Mesothelial cell of epicardium (in vitro differentiated cells): ENCODE results near the gene P2RY13. TPM values are rescaled to one million over a fixed set of nuclear protein-coding genes. Genes with fewer than 3 reads are reported as not detected.
A peak's percentile ranks its signal among the peaks of the same experiment; 100 is the strongest.

Source experiments
- DNase-seq, 2 experiments: peaks; one replicate each; pipeline ENCODE4 v3.0.0; 2021; ENCODE audit warnings: low spot score in 2 of 2; ENCODE audit not compliant: unreplicated experiment in 2 of 2
- H3K27ac Mint-ChIP-seq: 2 replicates; pipeline ENCODE4 v1.8.0; 2021; ENCODE audit warnings: mixed read lengths
- H3K27me3 Mint-ChIP-seq: 2 replicates; pipeline ENCODE4 v1.8.0; 2021; ENCODE audit warnings: low read depth, mixed read lengths
- H3K36me3 Mint-ChIP-seq: 2 replicates; pipeline ENCODE4 v1.8.0; 2021; ENCODE audit warnings: mixed read lengths
- H3K4me1 Mint-ChIP-seq: 2 replicates; pipeline ENCODE4 v1.8.0; 2021; ENCODE audit warnings: mixed read lengths
- H3K4me3 Mint-ChIP-seq: 2 replicates; pipeline ENCODE4 v1.8.0; 2021; ENCODE audit warnings: mild to moderate bottlenecking, moderate library complexity, mixed read lengths
- H3K9me3 Mint-ChIP-seq: 2 replicates; pipeline ENCODE4 v1.8.0; 2021; ENCODE audit warnings: mixed read lengths
- total RNA-seq: library from RNA; stranded (reverse); gene quantifications from 3 replicates; pipeline ENCODE4 v1.2.1, GENCODE V29; 2021
- TF ChIP-seq, protein P1 (sequence below): fragments of 200-600 bp; sonication (generic); IDR thresholded peaks from one replicate; pipeline ENCODE4 v1.5.0; 2021; ENCODE audit warnings: antibody characterized with exemption; ENCODE audit not compliant: unreplicated experiment

P2RY13 gene
- total RNA-seq, 1 donor from 2014 or later: not detected

DNA sequence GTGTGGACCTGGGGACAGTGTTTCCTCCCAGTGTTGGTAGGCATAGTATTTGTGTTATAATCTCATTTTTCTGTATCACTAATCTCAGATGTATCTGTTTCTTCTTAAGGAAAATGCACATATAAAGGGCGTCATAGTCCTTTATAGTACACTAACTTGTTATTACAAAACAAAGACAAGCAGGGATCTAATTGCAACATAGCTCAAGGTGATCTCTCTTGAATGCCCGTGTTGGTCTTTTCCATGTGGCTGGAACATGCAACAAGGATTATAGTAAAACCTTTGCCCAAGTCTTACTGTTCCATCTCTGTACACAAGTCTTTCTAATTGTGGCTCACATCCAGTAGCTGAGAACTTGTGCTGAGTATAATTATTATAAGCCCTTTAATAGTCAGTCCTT is 9.2 kb downstream of the P2RY13 start:
- Mint-ChIP-seq H3K27ac (peak overlapping the region; percentile 40), H3K4me1 (peaks cover 52% of the 10 kb centered on the region), H3K27me3 (no peaks in the 10 kb centered on the region), H3K4me3 (no peak overlapping the region), H3K9me3 (peaks cover 4% of the 10 kb centered on the region), H3K36me3 (peaks cover 5% of the 10 kb centered on the region)
- TF ChIP-seq, protein P1, sequence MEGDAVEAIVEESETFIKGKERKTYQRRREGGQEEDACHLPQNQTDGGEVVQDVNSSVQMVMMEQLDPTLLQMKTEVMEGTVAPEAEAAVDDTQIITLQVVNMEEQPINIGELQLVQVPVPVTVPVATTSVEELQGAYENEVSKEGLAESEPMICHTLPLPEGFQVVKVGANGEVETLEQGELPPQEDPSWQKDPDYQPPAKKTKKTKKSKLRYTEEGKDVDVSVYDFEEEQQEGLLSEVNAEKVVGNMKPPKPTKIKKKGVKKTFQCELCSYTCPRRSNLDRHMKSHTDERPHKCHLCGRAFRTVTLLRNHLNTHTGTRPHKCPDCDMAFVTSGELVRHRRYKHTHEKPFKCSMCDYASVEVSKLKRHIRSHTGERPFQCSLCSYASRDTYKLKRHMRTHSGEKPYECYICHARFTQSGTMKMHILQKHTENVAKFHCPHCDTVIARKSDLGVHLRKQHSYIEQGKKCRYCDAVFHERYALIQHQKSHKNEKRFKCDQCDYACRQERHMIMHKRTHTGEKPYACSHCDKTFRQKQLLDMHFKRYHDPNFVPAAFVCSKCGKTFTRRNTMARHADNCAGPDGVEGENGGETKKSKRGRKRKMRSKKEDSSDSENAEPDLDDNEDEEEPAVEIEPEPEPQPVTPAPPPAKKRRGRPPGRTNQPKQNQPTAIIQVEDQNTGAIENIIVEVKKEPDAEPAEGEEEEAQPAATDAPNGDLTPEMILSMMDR: no peak
- DNase-seq: no peak

DNA sequence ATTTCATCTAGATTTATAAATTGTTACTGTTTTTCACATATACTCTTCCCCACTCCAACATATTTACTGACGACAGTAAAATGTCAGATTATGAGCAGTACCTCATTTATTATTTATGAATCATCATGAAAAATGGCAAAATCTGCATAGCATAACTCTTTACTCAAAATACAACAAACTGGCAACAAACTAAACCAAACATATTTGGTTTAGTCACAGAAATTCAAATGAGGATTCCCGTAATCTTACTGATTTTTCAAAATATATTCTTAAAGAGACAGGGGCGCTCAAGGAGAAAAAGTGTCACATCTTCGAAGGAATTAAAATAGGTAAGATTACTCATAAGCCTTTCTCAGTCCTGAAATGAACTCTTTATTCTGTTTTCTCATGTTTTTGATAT is 9.7 kb downstream of the P2RY13 start:
- peaks cover 7% of the 10 kb centered on the region for H3K9me3 Mint-ChIP-seq
- H3K27ac Mint-ChIP-seq: peak overlapping the region; percentile 40
- no peaks in the 10 kb centered on the region for H3K27me3 Mint-ChIP-seq
- no peak for DNase-seq
- peaks cover 55% of the 10 kb centered on the region for H3K4me1 Mint-ChIP-seq
- peaks cover 9% of the 10 kb centered on the region for H3K36me3 Mint-ChIP-seq
- TF ChIP-seq, protein P1: no peak
- no peak overlapping the region for H3K4me3 Mint-ChIP-seq

GRCh38 chr3:151318991-151319390 is 10.4 kb downstream of the P2RY13 start:
- peaks cover 7% of the 10 kb centered on the region for H3K9me3 Mint-ChIP-seq
- peaks cover 9% of the 10 kb centered on the region for H3K36me3 Mint-ChIP-seq
- peaks cover 55% of the 10 kb centered on the region for H3K4me1 Mint-ChIP-seq
- no peak overlapping the region for H3K4me3 Mint-ChIP-seq
- peak overlapping the region; percentile 89 for H3K27ac Mint-ChIP-seq
- H3K27me3 Mint-ChIP-seq: no peaks in the 10 kb centered on the region
- DNase-seq: no peak
- TF ChIP-seq, protein P1: no peak

DNA sequence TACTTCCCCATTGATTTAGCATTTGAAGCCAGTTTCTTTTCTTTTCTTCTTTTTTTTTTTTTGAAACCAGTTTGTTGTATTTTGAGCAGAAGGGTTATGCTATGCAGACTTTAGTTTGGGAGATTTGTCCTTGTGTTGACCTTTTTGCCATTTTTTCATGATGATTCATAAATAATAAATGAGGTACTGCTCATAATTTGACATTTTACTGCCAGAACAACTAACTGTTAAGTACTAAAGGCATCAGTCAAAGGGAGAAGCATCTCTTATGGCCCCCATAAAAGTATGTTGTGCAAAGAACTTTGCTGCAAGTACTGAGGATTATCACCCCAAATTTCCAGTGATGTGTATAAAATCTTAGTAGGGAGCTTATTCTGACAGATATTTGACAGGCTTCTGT is 11.0 kb downstream of the P2RY13 start:
- Mint-ChIP-seq H3K9me3 (peaks cover 7% of the 10 kb centered on the region), H3K27ac (peak overlapping the region; percentile 95), H3K4me1 (peaks cover 55% of the 10 kb centered on the region), H3K36me3 (peaks cover 9% of the 10 kb centered on the region), H3K27me3 (no peaks in the 10 kb centered on the region), H3K4me3 (peak overlapping the region; percentile 4)
- TF ChIP-seq, protein P1: no peak
- no peak for DNase-seq

GRCh38 chr3:151316267-151316991 is 12.9 kb downstream of the P2RY13 start, which contains the start of gene GPR87:
TSS of gene GPR87 (minus strand) at chr3:151316820. CDS start at chr3:151300100, 16,720 bp downstream.
- Mint-ChIP-seq H3K27me3 (no peaks in the 10 kb centered on the region), H3K36me3 (peaks cover 5% of the 10 kb centered on the region), H3K4me1 (peaks cover 51% of the 10 kb centered on the region), H3K9me3 (peaks cover 7% of the 10 kb centered on the region), H3K4me3 (peak within 1 kb of the TSS; percentile 42), H3K27ac (peak within 1 kb of the TSS; percentile 94)
- TF ChIP-seq, protein P1: no peak
- no peak for DNase-seq
